ENCODE results near the gene TSR3.

GRCh38 chr16:1361685-1362360 is 10.1 kb upstream of the TSR3 start:
- TF ChIP-seq CTCF (IDR thresholded peaks at IDR 0.05): no peak
- no peak for TF ChIP-seq POLR2A (IDR thresholded peaks at IDR 0.05)
- no peak for TF ChIP-seq POLR2AphosphoS5 (IDR thresholded peaks at IDR 0.05; ENCODE audit: insufficient read depth in 1 of 2, low read depth in 1 of 2)
